Measurements from ENCODE around the gene HSPBP1. TPM values are rescaled to one million over a fixed set of nuclear protein-coding genes. Genes with fewer than 3 reads are reported as not detected.

Gene HSPBP1
- total and polyA plus RNA-seq, 2 donors from 2014 or later: 37.6 to 55.9 TPM

DNA sequence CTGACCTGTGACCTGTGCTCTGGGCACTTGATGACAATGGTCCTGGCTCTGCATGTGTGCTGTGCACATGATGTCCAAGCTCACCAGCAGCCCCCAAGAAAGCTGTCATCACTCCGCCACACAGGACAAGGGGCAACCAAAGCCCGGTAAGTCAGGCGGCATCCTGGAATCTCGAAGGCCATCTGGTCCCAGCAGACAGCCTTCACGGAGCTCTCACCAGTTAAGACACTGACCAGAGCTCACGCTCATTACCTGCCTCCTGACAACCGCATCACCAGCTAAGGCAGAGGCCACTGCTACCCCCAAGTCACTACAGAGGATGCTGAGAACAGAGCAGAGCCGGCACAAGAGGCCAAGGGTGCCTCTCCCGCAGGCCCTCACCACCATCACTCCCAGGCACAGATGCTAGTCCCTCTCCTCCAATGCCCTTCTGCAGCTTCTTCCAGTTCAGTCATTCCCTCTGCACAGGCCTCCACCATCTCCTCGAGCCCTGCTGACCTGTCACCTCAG, 31.7 kb downstream of the HSPBP1 start:
- Histone ChIP-seq H3K27me3 (ENCODE audit: control insufficient read depth, insufficient read depth, low read length) (no peaks in the 10 kb centered on the region), H3K27ac (ENCODE audit: low read depth in 2 of 2, low read length in 2 of 2) (no peak overlapping the region), H3K4me1 (ENCODE audit: control insufficient read depth in 2 of 3, insufficient read depth in 2 of 3, low read depth in 1 of 3, low read length in 3 of 3) (peaks cover 0 to 4% (median 0%) of the 10 kb centered on the region in 3 donors), H3K4me3 (ENCODE audit: low read length in 3 of 3) (no peak overlapping the region), H3K9ac (ENCODE audit: low read length in 3 of 3) (no peak overlapping the region), H3K9me3 (ENCODE audit: control insufficient read depth in 2 of 3, insufficient read depth in 1 of 3, low read length in 3 of 3) (no peaks in the 10 kb centered on the region), H3K36me3 (ENCODE audit: control insufficient read depth in 2 of 3, insufficient read depth in 3 of 3, low read length in 3 of 3) (peaks cover 0 to 23% (median 20%) of the 10 kb centered on the region in 3 donors)
- DNase-seq: no peak
- intact Hi-C loops (cut with DNase I): no loop called here
- FAIRE-seq: no peak
- TF ChIP-seq, protein P1, sequence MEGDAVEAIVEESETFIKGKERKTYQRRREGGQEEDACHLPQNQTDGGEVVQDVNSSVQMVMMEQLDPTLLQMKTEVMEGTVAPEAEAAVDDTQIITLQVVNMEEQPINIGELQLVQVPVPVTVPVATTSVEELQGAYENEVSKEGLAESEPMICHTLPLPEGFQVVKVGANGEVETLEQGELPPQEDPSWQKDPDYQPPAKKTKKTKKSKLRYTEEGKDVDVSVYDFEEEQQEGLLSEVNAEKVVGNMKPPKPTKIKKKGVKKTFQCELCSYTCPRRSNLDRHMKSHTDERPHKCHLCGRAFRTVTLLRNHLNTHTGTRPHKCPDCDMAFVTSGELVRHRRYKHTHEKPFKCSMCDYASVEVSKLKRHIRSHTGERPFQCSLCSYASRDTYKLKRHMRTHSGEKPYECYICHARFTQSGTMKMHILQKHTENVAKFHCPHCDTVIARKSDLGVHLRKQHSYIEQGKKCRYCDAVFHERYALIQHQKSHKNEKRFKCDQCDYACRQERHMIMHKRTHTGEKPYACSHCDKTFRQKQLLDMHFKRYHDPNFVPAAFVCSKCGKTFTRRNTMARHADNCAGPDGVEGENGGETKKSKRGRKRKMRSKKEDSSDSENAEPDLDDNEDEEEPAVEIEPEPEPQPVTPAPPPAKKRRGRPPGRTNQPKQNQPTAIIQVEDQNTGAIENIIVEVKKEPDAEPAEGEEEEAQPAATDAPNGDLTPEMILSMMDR (IDR thresholded peaks at IDR 0.05; ENCODE audit: borderline replicate concordance, extremely low read depth, insufficient read depth): no peak

GRCh38 chr19:55247621-55248099, 32.2 kb downstream of the HSPBP1 start:
- peaks cover 0 to 24% (median 20%) of the 10 kb centered on the region in 3 donors for H3K36me3 ChIP-seq (ENCODE audit: control insufficient read depth in 2 of 3, insufficient read depth in 3 of 3, low read length in 3 of 3)
- H3K9me3 ChIP-seq (ENCODE audit: control insufficient read depth in 2 of 3, insufficient read depth in 1 of 3, low read length in 3 of 3): no peaks in the 10 kb centered on the region
- H3K27ac ChIP-seq (ENCODE audit: low read depth in 2 of 2, low read length in 2 of 2): no peak overlapping the region
- H3K4me3 ChIP-seq (ENCODE audit: low read length in 3 of 3): no peak overlapping the region
- intact Hi-C loops (cut with DNase I): no loop called here
- no peaks in the 10 kb centered on the region for H3K27me3 ChIP-seq (ENCODE audit: control insufficient read depth, insufficient read depth, low read length)
- DNase-seq (peak in 4 of 5 donors; percentile 33 to 77 (median 46)), FAIRE-seq (no peak)
- no peak overlapping the region for H3K9ac ChIP-seq (ENCODE audit: low read length in 3 of 3)
- H3K4me1 ChIP-seq (ENCODE audit: control insufficient read depth in 2 of 3, insufficient read depth in 2 of 3, low read depth in 1 of 3, low read length in 3 of 3): peaks cover 0 to 4% (median 0%) of the 10 kb centered on the region in 3 donors
- TF ChIP-seq, protein P1 (IDR thresholded peaks at IDR 0.05; ENCODE audit: borderline replicate concordance, extremely low read depth, insufficient read depth): no peak

GRCh38 chr19:55246462-55247451, 33.2 kb downstream of the HSPBP1 start:
- Histone ChIP-seq H3K4me3 (ENCODE audit: low read length in 3 of 3) (no peak overlapping the region), H3K36me3 (ENCODE audit: control insufficient read depth in 2 of 3, insufficient read depth in 3 of 3, low read length in 3 of 3) (peaks cover 0 to 33% (median 25%) of the 10 kb centered on the region in 3 donors), H3K4me1 (ENCODE audit: control insufficient read depth in 2 of 3, insufficient read depth in 2 of 3, low read depth in 1 of 3, low read length in 3 of 3) (peaks cover 0 to 4% (median 0%) of the 10 kb centered on the region in 3 donors), H3K27me3 (ENCODE audit: control insufficient read depth, insufficient read depth, low read length) (no peaks in the 10 kb centered on the region), H3K27ac (ENCODE audit: low read depth in 2 of 2, low read length in 2 of 2) (no peak overlapping the region), H3K9me3 (ENCODE audit: control insufficient read depth in 2 of 3, insufficient read depth in 1 of 3, low read length in 3 of 3) (no peaks in the 10 kb centered on the region), H3K9ac (ENCODE audit: low read length in 3 of 3) (no peak overlapping the region)
- DNase-seq (peak in 1 of 5 donors; percentile 68), FAIRE-seq (no peak)
- TF ChIP-seq, protein P1 (IDR thresholded peaks at IDR 0.05; ENCODE audit: borderline replicate concordance, extremely low read depth, insufficient read depth): no peak
- intact Hi-C loops (cut with DNase I): no loop called here
